ENCODE data around the gene PAXX. TPM values are rescaled to one million over a fixed set of nuclear protein-coding genes. Genes with fewer than 3 reads are reported as not detected.
A peak's percentile ranks its signal among the peaks of the same experiment; 100 is the strongest.

PAXX gene
- total and polyA plus RNA-seq, 9 of the 15 experiments (the other 6 are each of a cell fraction or from before 2014, with no cell fraction given): 1.2 to 175 (median 38.5) TPM

DNA sequence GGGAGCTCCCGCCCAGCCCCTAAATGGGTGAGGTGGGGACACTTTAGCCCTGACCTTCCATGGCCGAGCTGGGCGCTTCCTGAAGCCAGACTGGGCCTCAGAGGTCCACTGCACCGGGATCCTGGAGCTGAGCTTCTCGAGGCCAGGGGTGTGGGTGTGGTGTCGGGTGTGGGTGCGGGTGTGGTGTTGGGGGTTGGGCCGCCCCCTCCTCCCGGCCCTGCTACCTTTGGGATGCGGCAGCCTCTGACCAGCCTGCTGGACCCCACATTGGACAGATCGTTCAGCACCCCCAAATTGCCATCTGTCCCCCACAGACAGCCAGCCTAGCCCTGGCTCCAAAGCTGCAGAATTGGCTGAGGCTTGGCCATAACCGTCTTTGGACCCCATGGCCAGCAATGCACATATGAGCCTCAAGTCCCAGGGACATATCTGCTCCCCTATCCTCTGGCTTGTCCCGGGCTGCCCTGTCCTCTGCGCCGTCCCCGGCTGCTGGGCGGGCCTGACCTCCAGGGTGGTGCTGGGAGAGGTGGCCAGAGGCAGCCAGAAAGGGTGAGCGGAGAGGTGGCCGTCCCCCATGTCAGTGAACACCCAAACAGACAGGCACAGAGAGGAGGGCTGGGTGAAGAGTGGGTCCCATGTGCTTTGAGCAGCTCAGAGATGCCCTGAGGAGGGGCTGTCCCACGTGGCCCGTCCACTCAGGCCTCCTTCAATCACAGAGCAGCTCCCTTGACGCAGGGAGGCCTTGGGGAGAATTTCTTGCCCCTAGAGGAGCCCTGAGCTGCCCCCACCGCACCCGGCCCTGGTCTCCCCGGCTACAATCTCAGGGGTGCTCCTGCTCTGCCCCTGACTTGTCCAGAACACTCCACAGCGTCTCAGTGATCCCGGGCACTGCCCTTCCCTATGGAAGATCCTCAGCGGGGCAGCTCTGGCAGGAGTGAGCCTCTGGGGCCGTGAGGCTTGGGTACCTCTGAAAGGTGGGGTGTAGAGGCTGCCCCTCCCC, 18.3 kb upstream of the PAXX start (continued):
- TF ChIP-seq, protein P1, sequence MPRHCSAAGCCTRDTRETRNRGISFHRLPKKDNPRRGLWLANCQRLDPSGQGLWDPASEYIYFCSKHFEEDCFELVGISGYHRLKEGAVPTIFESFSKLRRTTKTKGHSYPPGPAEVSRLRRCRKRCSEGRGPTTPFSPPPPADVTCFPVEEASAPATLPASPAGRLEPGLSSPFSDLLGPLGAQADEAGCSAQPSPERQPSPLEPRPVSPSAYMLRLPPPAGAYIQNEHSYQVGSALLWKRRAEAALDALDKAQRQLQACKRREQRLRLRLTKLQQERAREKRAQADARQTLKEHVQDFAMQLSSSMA (CRISPR knock-in tag; IDR thresholded peaks at IDR 0.05): no peak
- no peak for TF ChIP-seq MTA2 (IDR thresholded peaks at IDR 0.05; ENCODE audit: low read depth)

DNA sequence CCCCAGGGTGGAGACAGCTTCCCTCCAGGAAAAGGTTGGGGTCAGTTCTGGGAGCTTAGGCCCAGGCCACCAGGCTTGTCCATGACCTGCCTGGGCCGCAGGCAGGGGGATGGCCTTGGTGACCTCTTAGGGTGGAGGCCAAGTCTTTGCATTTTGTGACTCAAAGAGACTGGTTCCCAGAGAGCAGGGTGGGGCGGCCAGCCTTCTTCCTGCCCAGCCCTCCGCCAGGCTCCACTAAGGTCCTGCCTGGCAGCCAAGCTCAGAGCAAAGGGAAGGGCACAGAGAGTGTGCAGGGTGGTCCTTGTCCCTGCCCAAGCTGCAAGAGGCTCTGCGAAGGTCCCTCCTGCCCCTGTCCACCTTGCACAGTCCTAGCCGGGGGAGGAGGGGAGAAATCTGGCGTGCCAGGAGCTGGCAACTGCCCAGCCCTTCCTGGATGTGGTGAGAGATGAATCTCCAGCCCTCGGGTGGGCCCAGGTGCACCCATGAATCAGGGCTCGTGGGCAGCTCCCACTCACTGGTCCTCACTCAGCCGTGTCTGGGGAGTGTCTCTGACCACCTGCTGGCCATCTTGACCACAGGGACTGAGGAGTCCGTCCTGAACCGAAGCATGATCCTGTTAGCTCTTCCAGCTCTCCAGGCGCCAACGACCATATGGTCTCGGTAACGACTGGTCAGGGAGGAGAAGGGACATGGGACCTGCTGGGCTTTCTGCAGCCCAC, 17.2 kb upstream of the PAXX start:
- intact Hi-C loops (cut with micrococcal nuclease): loop anchor here (2.0 kb wide), 1 partner anchor 60 kb away; no protein-coding TSS in a partner anchor
- FAIRE-seq: no peak

More for the DNA sequence above, 17.2 kb upstream of the PAXX start:
- H4K20me1 ChIP-seq (replicated peaks; ENCODE audit: control insufficient read depth, insufficient read depth, low read length): no peaks in the 10 kb centered on the region
- H3K4me1 ChIP-seq (replicated peaks in 1 of 2; ENCODE audit: control insufficient read depth in 2 of 2, insufficient read depth in 2 of 2, low read length in 2 of 2): peaks cover 5 to 92% of the 10 kb centered on the region in 2 experiments; a peak in 4 of 5 replicates
- H3K4me3 ChIP-seq: no peak overlapping the region
- ChIA-PET POLR2A (interaction anchor here (0.6 to 1.6 kb wide), 8 partner anchors 10 to 706 kb away, joined by 3 to 6 read pairs (median 4); partner anchors contain the start of gene PAXX), CTCF (ENCODE audit: low intra/inter-chr PET ratio) (no interaction called here)
- H3K27ac ChIP-seq (ENCODE audit: extremely low read depth, low read depth, low read length): no peak overlapping the region
- no peaks in the 10 kb centered on the region for H3K9me1 ChIP-seq (ENCODE audit: control insufficient read depth, insufficient read depth, low read length)
- no peaks in the 10 kb centered on the region for H3K36me3 ChIP-seq (ENCODE audit: control insufficient read depth, insufficient read depth, low read length)
- TF ChIP-seq NR2C1 (IDR thresholded peaks at IDR 0.05): no peak
- TF ChIP-seq NR2C1 (tag; IDR thresholded peaks at IDR 0.05): 0 out of 2 replicates have a peak, but pooled peaks have one; percentile 20
- TF ChIP-seq ZHX1 (conservative IDR thresholded peaks at IDR 0.05; ENCODE audit: low read length): no peak
- TF ChIP-seq, protein P2, sequence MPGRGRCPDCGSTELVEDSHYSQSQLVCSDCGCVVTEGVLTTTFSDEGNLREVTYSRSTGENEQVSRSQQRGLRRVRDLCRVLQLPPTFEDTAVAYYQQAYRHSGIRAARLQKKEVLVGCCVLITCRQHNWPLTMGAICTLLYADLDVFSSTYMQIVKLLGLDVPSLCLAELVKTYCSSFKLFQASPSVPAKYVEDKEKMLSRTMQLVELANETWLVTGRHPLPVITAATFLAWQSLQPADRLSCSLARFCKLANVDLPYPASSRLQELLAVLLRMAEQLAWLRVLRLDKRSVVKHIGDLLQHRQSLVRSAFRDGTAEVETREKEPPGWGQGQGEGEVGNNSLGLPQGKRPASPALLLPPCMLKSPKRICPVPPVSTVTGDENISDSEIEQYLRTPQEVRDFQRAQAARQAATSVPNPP (IDR thresholded peaks at IDR 0.05; ENCODE audit: borderline replicate concordance, insufficient read depth, insufficient read length): no peak
- TF ChIP-seq ZNF77 (CRISPR knock-in tag; IDR thresholded peaks at IDR 0.05): no peak
- ATAC-seq (no peak), DNase-seq (ENCODE audit: extremely low read depth in 1 of 4, low spot score in 3 of 4) (no peak)
- in situ Hi-C loops (cut with MboI): no loop called here
- 46% methylated on average over 10 of the region's 15 CpGs for WGBS (ENCODE audit: insufficient coverage, low coverage, missing lambda C conversion rate)
- H3K4me2 ChIP-seq (ENCODE audit: insufficient read depth, low read length): no peak overlapping the region
- H3K27me3 ChIP-seq (ENCODE audit: control insufficient read depth in 2 of 2, insufficient read depth in 2 of 2, low read length in 2 of 2): no peaks in the 10 kb centered on the region
- BruUV-seq (replicated peaks): no TSS peak
- H3K9ac ChIP-seq (ENCODE audit: insufficient read depth in 1 of 2, low read depth in 2 of 2, low read length in 2 of 2): peak overlapping the region in 1 of 2 experiments; percentile 73; a peak in 2 of 4 replicates
- H3K79me2 ChIP-seq (ENCODE audit: control insufficient read depth, insufficient read depth, low read length): no peaks in the 10 kb centered on the region
- no peaks in the 10 kb centered on the region for H3K9me3 ChIP-seq (replicated peaks; ENCODE audit: control insufficient read depth, insufficient read depth, low read depth, low read length)
- H2AFZ ChIP-seq (ENCODE audit: low read depth, low read length): peak overlapping the region; percentile 55; the same call in 1 of the 2 replicates

All from K562 (cell line).